ENCODE results near the gene UBR2.

UBR2 gene

GRCh38 chr6:42563697-42564505 is at the start of gene UBR2:
TSS of gene UBR2 (plus strand) at chr6:42564029. CDS start at chr6:42564320, 291 bp downstream.
- peak; percentile 90 for DNase-seq

DNA sequence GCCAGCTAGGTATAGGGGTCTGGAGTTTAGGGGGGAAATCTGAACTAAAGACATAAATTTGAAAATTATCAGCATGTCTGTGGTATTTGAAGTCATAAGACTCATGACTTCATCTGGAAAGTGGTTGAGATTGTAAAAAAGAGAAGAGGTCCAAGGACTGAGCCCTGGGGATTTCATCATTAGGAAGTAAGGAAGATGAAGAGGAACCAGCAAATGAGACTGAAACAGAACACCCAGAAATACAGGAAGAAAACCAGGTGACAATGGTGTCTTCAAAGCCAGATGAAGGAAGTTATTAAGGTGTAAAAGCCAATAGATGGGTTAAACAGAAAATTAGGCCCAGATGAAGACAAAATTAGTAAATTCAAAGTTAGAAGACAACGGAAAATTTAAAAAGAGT is 49.1 kb upstream of the UBR2 start:
- no peak for DNase-seq

GRCh38 chr6:42519779-42520178 is 44.0 kb upstream of the UBR2 start:
- no peak for DNase-seq

DNA sequence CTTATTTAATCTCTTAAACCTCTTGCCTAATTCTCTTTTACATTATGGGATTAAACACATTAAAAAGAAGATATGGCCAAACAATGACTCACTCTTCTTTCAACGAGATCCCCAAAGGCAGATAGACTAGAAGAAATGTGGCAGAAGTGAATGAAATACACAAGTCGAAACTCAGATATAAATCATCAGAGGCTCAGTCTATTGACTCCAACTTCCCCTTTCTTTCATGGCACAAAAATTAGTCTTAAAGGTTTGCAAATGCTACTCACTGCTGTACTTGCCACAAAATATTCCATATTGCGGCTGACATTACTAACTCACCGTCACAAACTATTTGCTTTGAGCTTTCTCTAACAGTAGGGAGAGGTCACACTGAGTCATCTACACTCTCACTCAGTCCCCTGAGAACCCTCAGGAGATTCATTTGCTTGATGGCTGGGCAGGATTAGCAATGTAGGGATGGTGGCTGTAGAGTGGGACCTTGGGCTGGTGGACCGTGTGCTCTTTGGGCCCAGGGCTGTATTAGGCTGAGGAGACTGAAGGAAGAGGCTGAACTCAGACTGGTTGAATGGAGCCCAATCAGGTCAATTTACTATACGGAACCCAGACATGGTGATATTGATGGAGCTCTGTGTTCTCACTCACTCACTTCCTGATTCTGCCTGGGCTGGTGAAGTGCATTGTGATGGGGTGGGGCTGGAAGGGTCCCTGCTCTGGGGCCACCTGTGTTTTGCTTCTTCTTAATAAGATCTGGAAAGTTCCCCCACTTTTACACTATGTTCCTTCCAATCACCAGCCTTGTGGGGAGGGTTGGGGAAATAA is 42.8 kb upstream of the UBR2 start:
- no peak for DNase-seq

DNA sequence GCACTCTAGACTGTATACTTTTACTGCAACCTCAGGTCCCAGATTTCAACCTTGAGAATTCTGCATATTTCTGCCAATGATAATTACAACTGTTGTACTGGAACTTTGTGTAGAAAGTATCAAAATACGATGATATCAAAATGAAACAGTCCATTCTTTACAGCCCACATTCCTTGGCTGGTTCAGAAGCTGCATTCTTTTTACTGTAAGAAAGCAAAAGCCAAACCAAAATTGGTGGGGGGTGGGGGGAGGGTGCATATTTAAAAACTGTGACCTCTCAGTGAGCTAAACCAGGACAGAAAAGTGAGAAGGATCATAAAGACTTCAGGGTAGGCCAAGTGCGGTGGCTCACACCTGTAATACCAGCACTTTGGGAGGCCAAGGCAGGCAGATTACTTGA is 41.8 kb upstream of the UBR2 start:
- no peak for DNase-seq

DNA sequence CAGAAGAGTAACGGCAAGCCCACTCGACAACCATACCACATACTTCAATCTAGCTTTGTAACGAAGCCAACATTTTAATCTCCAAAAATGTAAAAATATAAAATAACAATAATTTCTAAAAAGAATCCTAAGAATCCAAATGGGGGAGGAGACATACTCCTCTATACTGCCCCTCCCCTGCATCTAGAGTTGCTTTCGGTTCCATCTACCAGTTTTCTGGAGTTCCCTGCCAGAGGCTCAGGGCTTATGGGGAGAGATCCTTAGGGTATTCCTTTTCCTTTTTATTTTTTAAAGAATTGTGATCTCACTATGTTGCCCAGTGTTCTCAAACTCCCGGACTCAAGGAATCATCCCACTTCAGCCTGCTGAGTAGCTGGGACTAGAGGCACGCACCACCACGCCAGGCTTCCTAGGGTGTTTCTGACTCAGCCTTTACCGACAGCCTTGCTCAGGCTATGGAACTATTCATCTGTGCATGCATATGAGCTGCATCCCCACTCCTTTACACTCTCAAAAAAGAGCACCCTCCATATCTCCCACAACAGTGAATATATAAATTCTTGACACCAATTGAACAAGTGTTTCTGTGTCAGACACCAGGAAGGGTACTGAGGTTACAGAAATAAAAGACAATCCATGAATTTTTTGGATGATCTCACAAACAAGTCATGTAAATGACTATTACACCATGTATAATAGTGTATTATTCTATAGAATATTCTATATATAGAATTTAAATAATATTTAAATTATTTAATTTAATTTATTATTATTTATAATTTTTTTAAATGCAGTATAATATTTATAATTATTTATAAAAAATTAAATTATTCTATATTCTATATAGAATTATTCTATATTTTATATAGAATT is 40.7 kb upstream of the UBR2 start:
- DNase-seq, result no peak

DNA sequence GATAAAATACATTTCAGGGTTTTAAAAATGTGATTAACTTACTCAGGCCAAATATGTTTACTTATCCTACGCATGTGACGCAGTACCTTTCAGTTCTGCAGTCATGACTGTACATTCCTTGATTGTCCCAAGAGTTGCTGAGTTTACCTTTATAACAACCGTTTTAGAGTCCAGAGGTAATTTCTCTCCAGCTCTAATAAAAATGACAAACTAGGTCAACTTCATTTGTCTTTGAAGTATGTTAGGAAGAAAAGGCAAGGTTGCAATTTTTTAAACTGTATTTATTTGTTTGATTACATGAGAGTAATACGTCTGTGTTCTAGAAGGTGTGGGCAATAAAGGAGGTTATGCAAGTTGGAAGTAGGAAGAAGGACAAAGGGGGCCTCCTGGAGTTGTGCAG is 38.6 kb upstream of the UBR2 start:
- DNase-seq, result no peak

DNA sequence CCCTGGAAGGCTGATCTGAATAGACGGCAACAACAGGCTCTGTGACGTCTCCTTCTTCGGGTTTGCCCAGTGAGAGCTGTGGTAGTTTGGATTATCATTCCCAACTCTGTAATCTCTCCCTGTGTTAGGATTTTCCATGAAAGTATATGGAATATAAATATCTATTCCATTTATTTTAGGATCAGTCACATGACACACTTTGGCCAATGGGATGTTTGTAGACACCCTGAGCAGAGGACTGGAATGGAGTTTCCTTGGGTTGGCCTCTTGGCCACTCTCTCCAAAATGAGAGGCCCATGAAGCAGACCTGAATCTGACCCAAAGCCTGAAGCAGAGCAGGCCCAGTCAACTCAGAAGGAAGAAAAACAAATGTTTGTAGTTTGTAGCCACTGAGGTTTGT is 37.2 kb upstream of the UBR2 start:
- DNase-seq, result no peak

DNA sequence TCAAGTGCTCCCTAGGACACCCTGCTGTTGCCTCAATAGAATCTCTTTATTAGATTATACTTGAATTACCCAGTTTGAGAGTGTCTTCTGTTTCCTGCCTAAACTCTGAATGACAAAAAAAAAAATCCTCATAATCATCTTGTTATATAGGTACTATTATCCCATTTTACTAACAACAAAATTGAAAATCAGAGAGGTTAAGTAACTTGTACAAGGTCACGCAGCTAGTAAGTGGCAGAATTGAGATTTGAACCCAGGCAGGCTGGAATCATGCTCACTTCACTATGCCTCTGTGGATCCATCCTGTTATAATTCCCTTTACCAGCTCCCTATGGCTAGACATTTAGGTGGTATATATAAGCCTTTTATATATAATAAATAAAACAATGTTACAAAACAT is 36.6 kb upstream of the UBR2 start:
- DNase-seq, result no peak

- DNase-seq, result no peak
These were observed 33.5 kb upstream of the UBR2 start for GRCh38 chr6:42530296-42530695.

DNA sequence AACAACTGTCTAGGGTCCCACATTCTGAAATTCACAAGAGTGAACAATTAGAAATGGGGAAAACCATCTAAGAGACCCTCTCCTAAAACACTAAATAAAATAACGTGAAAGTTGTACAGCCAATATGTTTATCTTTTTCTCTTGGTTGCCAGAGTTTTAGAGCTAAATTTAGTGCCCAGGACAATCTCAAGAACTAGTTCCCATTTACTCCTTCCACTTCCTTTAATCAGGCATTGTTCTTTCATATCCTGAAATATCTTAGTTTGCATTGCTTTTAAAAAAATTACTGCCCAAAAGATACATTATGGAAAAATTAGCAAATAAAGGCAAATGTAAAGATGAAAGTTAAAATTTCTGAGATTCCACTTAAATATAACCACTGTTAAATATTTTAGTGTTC is 33.1 kb upstream of the UBR2 start:
- DNase-seq, result no peak

- no peak for DNase-seq
These were observed 31.7 kb upstream of the UBR2 start for GRCh38 chr6:42532038-42532669.

GRCh38 chr6:42533794-42534193 is 30.0 kb upstream of the UBR2 start:
- no peak for DNase-seq

DNA sequence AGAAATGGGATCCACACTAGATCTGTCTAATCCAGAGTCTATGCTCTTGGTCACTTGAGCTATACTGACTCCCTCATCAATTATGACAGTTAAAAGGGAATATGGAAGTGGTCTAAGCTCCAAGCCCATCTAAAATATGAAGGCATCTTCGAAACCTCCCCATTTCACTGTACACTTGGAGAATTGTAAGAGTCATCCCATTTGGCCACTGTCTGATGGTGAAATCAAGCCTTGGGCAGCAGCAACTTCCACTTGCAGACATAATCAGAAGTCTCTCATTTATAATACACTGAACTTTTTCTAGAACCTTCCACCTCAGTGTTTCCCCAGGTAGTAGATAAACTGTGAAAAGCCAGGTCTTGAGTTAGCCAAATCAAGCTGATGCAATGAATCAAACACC is 26.3 kb upstream of the UBR2 start:
- no peak for DNase-seq

- DNase-seq, result no peak
These were observed 24.7 kb upstream of the UBR2 start for GRCh38 chr6:42539135-42539534.

GRCh38 chr6:42545226-42545773 is 18.5 kb upstream of the UBR2 start:
- DNase-seq, result no peak

- DNase-seq, result peak; percentile 17
These were observed 16.2 kb upstream of the UBR2 start for GRCh38 chr6:42547407-42548329.

GRCh38 chr6:42550277-42550676 is 13.6 kb upstream of the UBR2 start:
- DNase-seq, result no peak

DNA sequence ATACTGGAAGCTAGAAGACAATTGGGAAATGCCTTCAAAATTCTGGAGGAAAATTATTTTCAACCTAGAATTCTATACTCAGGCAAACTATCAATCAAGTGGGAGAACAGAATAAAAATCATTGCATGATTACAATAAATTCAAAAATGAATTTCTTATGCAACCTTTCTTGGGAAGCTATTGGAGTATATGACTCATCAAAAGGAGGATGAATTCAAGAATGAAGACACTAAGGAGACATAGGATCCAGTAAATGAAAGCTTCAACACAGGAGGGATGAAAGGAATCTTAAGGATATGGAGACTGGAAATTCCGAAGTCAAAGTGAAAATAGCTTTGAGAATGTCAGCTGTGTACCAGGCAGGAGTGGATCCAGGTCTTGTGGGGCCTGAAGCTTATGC is 12.6 kb upstream of the UBR2 start:
- DNase-seq, result no peak

GRCh38 chr6:42552380-42552779 is 11.4 kb upstream of the UBR2 start:
- DNase-seq, result no peak
